Stimulated activated CD4-positive, alpha-beta T cell treated with anti-CD3 and anti-CD28 coated beads, Interleukin-12 subunit alpha, Interleukin-12 subunit beta, amount 100 ng/mL, for 4 hours (primary cell): ENCODE measurements around the gene P3H1.
"Not testable (repeated sequence)": the region's sequence is repeated elsewhere in the genome, so short reads cannot be mapped to it uniquely, and the experiment has no call there.

Source experiments
- DNase-seq: peaks from one replicate; pipeline ENCODE4 v3.0.0-alpha.2; 2020

Gene P3H1

DNA sequence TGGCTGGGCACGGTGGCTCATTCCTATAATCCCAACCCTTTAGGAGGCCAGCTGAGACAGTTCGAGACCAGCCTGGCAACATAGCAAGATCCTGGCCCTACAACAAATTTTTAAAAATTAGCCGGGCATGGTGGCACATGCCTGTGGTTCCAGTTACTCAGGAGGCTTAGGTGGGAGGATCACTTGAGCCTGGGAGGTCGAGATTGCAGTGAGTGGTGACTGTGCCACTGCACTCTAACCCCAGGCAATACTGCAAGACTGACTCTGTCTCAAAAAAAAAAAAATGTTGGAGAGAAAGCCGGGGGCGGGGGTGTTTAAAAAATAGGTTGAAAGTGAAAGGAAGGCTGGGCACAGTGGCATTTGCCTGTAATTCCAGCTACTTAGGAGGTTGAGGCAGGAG lies 43.3 kb downstream of the P3H1 start:
- no peak for DNase-seq

DNA sequence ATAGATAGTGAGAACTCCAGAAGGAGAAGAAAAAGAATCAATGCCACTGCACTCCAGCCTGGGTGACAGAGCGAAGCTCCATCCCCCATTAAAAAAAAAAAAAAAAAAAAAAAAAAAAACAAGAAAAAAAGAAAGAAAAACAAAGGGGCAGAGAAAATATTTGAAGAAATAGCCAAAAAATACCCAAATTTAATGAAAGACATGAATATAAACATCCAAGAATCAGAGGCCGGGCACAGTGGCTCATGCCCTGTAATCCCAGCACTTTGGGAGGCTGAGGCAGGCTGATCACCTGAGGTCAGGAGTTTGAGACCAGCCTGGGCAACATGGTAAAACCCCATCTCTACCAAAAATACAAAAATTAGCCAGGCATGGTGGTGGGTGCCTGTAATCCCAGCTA lies 44.4 kb downstream of the P3H1 start:
- DNase-seq = not testable (repeated sequence)

DNA sequence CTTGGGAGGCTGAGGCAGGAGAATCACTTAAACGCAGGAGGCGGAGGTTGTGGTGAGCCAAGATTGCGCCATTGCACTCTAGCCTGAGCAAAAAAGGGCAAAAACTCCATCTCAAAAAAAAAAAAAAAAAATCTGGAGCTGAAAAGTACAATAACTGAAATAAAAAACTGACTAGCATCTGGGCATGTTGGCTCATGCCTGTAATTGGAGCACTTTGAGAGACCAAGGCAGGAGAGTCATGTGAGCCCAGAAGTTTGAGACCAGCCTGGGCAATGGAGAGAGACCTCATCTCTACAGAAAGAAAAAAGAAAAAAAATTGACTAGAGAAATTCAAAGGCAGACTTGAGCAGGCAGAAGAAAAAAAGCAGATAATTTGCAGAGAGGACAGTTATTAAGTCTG lies 44.9 kb downstream of the P3H1 start:
- no peak for DNase-seq

DNA sequence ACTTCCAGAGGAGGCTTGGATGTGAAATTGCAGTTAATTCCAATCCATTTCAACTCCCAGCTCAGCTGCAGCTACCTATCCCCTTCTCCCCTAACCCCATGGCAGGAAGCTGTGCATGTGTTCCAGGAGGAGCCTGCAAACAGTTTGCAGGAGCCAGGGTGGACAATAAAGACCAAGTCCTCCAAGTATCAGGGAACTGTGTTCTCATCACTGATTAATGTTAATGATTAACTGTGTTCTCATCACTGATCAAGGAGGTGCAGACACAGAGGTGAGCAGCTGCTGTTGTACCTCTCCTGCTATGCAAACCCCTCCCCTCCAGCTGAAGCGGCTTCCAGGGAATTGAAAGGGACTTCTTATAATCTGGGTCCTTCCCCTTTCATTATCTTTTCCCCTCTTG lies 46.0 kb downstream of the P3H1 start:
- DNase-seq = no peak

DNA sequence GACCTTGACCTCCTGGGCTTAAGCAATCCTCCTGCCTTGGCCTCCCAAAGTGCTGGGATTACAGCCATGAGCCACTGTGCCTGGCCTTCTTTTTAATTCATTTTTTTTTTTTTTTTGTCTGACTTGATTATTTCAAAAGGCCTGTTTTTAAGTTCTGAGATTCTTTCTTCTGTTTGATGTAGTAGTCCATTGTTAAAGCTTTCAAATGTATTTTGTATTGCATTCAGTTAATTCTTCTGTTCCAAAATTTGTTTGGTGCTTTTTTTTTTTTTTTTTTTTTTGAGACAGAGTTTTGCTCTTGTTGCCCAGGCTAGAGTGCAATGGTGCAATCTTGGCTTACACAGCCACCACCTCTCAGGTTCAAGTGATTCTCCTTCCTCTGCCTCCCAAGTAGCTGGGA lies 52.4 kb downstream of the P3H1 start:
- DNase-seq = not testable (repeated sequence)

DNA sequence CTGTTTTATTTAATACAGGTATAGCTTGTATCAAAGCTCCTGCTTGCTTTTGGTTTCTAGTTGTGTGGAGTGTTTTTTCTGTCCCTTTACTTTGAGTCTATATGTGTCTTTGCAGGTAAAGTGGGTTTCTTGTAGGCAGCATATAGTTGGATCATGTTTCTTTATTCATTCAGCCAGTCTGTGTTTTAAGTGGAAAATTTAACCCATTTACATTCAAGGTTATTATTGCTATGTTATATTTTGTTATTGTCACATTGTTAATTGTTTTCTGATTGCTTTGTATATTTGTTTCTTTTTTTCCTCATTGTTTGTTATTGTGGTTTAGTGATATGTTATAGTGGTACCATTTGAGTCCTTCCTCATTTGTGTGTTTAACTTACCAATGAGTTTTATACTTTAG lies 53.5 kb downstream of the P3H1 start:
- DNase-seq = no peak

DNA sequence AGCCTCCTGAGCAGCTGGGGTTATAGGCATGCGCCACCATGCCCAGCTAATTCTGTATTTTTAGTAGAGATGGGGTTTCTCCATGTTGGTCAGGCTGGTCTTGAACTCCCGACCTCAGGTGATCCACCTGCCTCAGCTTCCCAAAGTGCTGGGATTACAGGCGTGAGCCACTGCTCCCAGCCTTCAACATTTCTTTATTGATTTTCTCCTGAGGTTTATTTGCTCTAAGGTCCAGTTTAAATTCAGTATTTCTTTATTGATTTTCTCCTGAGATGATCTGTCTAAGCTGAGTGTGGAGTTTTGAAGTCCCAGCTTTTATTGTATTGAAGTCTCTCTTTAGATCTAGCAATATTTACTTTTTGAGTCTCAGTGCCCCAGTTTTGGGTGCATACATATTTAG lies 54.0 kb downstream of the P3H1 start:
- not testable (repeated sequence) for DNase-seq

DNA sequence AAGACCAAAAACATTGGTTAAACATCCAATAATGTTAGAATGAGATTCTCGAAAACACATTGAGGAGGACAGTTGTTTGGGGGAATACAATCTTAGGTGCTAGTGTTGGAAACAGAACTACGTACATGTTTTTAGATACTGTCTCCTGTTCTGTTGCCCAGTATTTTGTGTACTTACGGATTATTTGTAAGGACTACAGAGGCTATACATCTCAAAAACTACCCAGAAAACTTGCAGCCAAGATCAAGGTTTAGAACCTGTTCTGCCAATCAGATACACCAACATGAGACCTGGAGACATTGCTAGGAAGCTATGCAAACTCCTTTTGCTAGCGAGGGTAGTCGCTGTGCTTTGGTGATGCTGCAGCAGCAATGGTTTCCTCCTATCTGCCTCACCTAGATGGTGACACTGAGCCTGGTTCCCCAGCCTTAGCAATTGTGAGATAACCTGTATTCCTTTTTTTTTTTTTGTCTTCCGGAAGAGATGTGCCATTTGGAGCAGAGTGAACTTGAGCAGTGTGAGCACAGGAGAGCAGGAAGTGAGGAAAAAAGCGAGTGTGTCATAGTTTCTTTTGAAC lies 62.9 kb downstream of the P3H1 start:
- no peak for DNase-seq

DNA sequence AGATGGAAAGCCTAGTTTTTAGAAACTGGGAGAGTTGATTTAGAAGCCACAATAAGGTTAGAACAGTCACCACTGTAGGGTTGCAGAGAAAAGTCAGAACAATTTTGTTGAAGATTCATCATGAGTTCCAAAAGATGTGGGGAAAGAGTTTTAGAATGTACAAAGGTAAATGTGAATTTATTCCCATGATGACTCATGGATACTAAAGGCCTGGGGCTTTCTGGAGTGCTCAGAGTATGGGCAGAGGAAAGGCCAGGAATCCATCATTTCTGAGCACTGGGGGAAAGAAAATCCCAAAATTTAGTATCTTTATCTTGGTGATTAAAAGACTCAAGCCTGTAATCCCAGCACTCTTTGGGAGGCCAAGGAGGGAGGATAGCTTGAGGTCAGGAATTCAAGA lies 66.8 kb downstream of the P3H1 start:
- no peak for DNase-seq

DNA sequence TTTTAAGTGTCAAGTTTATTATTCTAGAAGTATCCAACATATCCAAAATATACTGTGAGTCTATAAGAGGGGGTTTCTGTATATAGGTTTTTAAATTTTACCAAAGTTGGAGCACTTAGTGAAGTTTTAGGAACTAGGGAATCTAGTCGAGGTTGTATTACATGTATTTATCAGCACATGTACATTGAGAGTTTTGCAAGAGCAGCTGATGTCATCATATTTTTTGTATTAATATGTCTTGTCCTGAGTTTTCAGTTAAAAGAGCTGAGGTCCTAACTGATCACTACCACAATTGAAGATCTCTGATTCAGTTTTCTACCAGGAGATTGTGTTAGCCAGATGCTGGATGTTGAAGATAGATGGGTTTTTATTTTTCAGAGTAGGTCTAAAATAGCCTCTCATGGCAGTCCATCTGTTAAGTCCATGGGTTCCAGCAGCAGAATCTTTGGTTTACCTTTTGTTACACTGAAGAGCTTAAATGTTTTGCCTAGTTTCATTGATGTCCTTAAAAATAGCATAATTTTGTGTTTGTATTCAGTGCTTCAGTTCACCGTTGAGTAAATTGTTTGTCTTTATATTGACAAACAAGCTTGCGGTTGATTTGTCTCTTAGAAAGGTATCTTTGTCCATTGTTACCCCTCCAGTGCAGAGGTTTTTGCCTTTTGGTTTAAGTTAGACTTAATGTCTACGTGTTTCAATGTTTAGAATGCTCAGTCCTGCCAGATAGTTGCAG lies 68.6 kb downstream of the P3H1 start:
- DNase-seq = no peak
